Gastroesophageal sphincter (tissue), 3 donors: ENCODE data around the gene SND1.

ENCODE experiments used
- CTCF ChIP-seq, 4 experiments: fragments of 200-600 bp in 2 of 4; fragments of 450-650 bp in 2 of 4; sonication (generic) in 1 of 4; IDR thresholded peaks; one replicate each; pipeline ENCODE4 v1.5.1; 2017 to 2019; ENCODE audit warnings: antibody characterized with exemption in 4 of 4, mild to moderate bottlenecking in 2 of 4, moderate library complexity in 2 of 4
- EP300 ChIP-seq: sonication (generic); formaldehyde crosslinking; IDR thresholded peaks from one replicate; pipeline ENCODE4 v1.6.1; 2017; ENCODE audit warnings: antibody characterized with exemption, mild to moderate bottlenecking
- POLR2A ChIP-seq, 2 donors: fragments of 450-650 bp; IDR thresholded peaks; one replicate each; pipeline ENCODE4 v1.6.1; 2017; ENCODE audit warnings: antibody characterized with exemption in 2 of 2, mild to moderate bottlenecking in 2 of 2, moderate library complexity in 1 of 2

- TF ChIP-seq CTCF (IDR thresholded peaks at IDR 0.05) (no peak), EP300 (no peak), POLR2A (IDR thresholded peaks at IDR 0.05) (no peak)
Observed at GRCh38 chr7:127955051-127955531, 303.1 kb downstream of the SND1 start.
